Fibroblast of villous mesenchyme (primary cell): ENCODE results near the gene TMEM51. TPM values are rescaled to one million over a fixed set of nuclear protein-coding genes. Genes with fewer than 3 reads are reported as not detected.
"Not testable (repeated sequence)": the region's sequence is repeated elsewhere in the genome, so short reads cannot be mapped to it uniquely, and the experiment has no call there.

Experiments
- DNase-seq: peaks from one replicate; pipeline ENCODE4 v3.0.0-alpha.2; 2010; ENCODE audit warnings: low read depth
- H3K4me3 ChIP-seq: 2 replicates; pipeline ENCODE4 v1.5.1; 2011; ENCODE audit warnings: low read depth, mild to moderate bottlenecking, low read length
- total RNA-seq: library from RNA; depleted of rRNA; stranded (reverse); fragments of >200 nt; gene quantifications from 2 replicates; pipeline ENCODE4 v1.2.3, GENCODE V29; 2012
- TF ChIP-seq, protein P1 (sequence below): IDR thresholded peaks from 2 replicates; pipeline ENCODE4 v1.5.1; 2012; ENCODE audit warnings: low read depth, mild to moderate bottlenecking, low read length; ENCODE audit not compliant: insufficient read depth

TMEM51 gene
- total RNA-seq, 1 donor = 18.6 TPM

DNA sequence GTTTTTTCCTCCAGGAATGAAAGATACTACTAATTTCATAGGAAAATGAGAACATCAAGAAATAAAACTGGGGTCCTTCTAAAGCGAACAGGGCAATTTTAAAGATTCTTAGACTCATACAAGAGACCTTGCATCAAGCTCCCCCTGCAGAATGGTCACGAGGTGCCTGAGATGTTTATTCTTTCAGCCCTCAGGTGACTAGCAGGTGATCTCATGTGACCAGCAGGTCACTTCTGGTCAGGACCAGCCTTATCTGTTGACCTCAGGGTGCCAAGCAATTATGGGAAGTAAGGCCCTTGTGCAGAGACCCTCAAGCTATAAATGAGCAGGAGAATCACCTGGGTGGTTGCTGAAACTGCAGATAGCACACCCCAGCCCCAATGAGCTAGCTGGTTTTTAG, 20.6 kb upstream of the TMEM51 start:
- TF ChIP-seq, protein P1, sequence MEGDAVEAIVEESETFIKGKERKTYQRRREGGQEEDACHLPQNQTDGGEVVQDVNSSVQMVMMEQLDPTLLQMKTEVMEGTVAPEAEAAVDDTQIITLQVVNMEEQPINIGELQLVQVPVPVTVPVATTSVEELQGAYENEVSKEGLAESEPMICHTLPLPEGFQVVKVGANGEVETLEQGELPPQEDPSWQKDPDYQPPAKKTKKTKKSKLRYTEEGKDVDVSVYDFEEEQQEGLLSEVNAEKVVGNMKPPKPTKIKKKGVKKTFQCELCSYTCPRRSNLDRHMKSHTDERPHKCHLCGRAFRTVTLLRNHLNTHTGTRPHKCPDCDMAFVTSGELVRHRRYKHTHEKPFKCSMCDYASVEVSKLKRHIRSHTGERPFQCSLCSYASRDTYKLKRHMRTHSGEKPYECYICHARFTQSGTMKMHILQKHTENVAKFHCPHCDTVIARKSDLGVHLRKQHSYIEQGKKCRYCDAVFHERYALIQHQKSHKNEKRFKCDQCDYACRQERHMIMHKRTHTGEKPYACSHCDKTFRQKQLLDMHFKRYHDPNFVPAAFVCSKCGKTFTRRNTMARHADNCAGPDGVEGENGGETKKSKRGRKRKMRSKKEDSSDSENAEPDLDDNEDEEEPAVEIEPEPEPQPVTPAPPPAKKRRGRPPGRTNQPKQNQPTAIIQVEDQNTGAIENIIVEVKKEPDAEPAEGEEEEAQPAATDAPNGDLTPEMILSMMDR = no peak

DNA sequence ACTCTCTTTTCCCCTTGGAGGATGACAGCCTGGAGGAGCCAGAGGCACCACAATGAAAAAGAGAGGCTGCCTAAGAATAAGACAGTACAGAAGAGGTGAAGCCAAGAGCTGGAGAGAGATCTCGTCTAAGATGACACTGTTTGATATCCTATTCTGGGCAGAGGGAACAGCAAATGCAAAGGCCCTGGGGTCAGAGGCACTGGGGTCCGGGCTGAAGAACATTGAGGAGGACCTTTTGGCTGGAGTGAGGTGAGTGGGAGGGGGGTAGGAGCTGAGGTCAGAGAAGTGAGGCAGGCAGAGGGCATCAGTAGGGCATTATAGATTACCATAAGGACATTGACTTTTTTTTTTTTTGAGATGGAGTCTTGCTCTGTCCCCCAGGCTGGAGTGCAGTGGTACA, 19.3 kb upstream of the TMEM51 start:
- DNase-seq = no peak
- TF ChIP-seq, protein P1 = no peak
- no peak overlapping the region for H3K4me3 ChIP-seq

More for the DNA sequence above, 20.6 kb upstream of the TMEM51 start:
- no peak overlapping the region for H3K4me3 ChIP-seq
- no peak for DNase-seq

DNA sequence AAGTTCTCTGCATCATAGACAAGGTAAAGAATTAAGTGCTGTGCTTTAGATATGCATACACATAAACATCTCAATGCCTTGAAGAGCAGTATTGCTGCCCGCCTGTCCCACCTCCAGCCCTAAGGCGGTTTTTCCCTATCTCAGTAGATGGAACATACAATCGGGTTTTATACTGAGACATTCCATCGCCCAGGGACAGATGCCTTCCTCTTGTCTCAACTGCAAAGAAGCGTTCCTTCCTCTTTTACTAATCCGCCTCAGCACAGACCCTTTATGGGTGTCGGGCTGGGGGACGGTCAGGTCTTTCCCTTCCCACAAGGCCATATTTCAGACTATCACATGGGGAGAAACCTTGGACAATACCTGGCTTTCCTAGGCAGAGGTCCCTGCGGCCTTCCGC, 17.9 kb upstream of the TMEM51 start:
- DNase-seq, H3K4me3 ChIP-seq: not testable (repeated sequence)

DNA sequence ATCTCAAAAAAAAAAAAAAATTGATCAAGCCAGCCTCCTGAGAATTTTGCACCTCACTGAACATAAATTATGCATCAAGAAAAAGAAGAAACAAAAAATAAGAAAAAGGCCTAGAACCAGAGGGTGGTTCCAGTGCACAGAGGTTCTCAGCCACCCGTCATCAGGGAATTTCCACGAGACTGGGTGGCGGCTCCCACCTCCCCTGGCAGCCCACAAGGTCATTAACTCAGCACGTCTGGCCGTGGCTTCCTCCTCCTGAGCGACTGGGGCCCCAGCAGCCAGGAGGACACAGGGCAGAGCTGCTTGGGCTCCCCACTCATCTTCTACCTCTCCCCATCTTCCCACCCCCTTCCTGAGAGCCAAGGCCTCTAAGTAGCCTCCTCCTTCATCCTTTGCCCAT, 15.7 kb upstream of the TMEM51 start:
- DNase-seq = no peak
- TF ChIP-seq, protein P1 = no peak

DNA sequence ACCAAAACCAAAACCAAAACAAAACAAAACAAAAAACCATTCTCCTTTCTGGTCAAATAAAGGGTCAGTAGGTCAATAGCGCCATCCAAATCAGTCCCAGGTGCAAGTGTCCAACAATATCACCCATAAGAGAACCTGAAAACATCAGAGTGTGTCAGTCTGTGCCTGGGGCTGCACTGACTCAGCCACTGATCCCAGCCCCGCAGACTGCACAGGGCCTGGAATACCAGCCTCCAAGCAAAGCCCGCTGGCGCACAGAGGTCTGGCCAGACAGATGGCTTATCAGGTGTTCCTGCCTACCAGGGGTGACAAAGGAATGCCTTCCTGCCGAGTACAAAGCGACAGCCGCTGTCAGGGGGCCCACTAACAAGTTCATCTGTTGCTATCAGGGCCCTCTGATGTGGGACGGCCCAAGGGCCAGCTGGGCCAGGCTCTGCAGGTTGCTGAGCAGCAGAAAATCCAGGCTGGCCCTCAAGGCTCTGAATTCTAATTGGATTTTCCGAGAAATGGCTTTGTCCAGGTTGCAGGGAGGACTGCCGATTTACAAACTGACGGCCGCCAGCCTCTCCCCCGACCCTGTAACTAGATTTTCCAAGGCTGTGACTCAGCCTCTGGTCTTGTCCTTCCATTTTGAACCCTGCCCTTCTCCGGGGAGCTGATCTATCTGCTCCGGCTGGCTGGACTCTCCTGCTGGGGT, 13.7 kb upstream of the TMEM51 start:
- TF ChIP-seq, protein P1 = no peak
- H3K4me3 ChIP-seq = no peak overlapping the region
- DNase-seq = no peak

More for the DNA sequence above, 15.7 kb upstream of the TMEM51 start:
- no peak overlapping the region for H3K4me3 ChIP-seq

DNA sequence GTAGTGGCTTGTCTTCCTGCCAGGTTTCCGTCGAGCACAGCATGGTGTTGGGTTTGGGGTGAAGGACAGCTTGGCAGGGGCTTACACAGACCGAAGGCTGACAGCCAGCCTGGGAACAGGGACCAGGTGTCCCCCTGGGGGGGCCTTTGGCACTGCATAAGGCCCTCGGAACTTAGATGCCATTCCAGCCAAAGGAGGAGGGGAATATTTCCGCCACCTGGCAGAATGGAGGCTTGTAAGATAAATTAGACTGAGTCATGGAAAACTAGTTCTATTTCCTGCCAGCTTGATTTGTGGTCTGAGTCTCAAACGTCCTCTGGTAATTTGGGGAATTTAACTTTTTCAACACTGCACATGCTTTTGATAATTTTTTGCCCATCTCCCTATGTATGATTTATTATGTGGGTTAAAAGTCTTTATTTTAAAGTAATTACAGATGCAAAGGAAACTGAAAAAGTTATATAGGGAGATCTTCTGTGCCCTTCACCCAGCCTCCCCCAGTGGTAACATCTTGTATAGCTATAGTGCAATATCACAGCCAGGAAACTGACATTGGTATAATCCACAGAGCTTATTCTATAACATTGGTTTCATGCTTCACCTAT, 11.5 kb upstream of the TMEM51 start:
- no peak overlapping the region for H3K4me3 ChIP-seq
- TF ChIP-seq, protein P1 = no peak
- no peak for DNase-seq

DNA sequence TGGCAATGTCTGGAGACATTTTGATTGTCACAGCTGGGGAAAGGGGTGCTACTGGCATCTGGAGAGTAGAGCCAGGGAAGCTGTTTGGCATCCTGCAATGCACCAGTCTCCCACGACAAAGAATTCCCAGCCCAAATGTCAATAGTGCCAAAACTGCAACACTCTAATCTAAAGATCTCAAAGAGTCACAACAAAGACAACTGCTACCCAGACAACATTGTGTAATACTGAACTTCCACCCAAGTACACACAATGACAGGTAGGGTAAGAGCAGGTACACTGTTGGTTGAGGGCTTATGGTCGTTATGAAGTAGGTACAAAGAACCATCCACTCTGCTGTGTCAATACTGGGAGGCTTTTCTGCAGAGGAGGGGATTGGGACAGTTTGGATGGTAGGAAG, 8.2 kb upstream of the TMEM51 start:
- TF ChIP-seq, protein P1 = no peak
- H3K4me3 ChIP-seq = no peak overlapping the region
- DNase-seq = no peak
